H4 (cell line): ENCODE data around the gene GZMM. TPM values are rescaled to one million over a fixed set of nuclear protein-coding genes. Genes with fewer than 3 reads are reported as not detected.

ENCODE experiments used
- DNase-seq: peaks from one replicate; pipeline ENCODE4 v3.0.0-alpha.2; 2015; ENCODE audit warnings: low spot score
- total RNA-seq: library from RNA; depleted of rRNA; stranded (reverse); fragments of >200 nt; shearing (Covaris generic); gene quantifications from 2 replicates; pipeline ENCODE4 v1.2.3, GENCODE V29; 2014; rRNA removed

Gene GZMM
- total RNA-seq, 1 experiment from 2014 or later, result not detected

- no peak for DNase-seq
Measured at GRCh38 chr19:597406-598315, 53.8 kb downstream of the GZMM start.

Other genes with a start within 250 kb of the GZMM start
- 2.8 and 5.1 TPM in 2 replicates for gene MIER2, start 199.3 kb upstream of the GZMM start, total RNA-seq
- gene C2CD4C, start 134.9 kb upstream of the GZMM start, total RNA-seq, result 0.78 and 0.93 TPM in 2 replicates
- 1.4 and 2.0 TPM in 2 replicates for gene SHC2, start 83.0 kb upstream of the GZMM start, total RNA-seq
- not detected in 2 replicates for gene MADCAM1, start 47.6 kb upstream of the GZMM start, total RNA-seq
- gene TPGS1, start 36.6 kb upstream of the GZMM start, total RNA-seq, result 28.3 and 45.8 TPM in 2 replicates
- gene CDC34, start 12.3 kb upstream of the GZMM start, total RNA-seq, result 33.2 and 35.7 TPM in 2 replicates
- gene BSG, start 28.5 kb downstream of the GZMM start, total RNA-seq, result 587 and 617 TPM in 2 replicates
- 4.5 and 4.6 TPM in 2 replicates for gene HCN2, start 45.8 kb downstream of the GZMM start, total RNA-seq
- gene POLRMT, start 89.5 kb downstream of the GZMM start, total RNA-seq, result 19.9 and 21.5 TPM in 2 replicates
- not detected in 2 replicates for gene FGF22, start 95.8 kb downstream of the GZMM start, total RNA-seq
- 23.8 and 27.4 TPM in 2 replicates for gene RNF126, start 119.2 kb downstream of the GZMM start, total RNA-seq
- 35.6 and 45.6 TPM in 2 replicates for gene FSTL3, start 132.3 kb downstream of the GZMM start, total RNA-seq
- gene PRSS57, start 151.4 kb downstream of the GZMM start, total RNA-seq, result not detected in 2 replicates
- 3.7 and 5.8 TPM in 2 replicates for gene PALM, start 164.9 kb downstream of the GZMM start, total RNA-seq
- gene MISP, start 207.1 kb downstream of the GZMM start, total RNA-seq, result not detected in 2 replicates